GM12878 (cell line): Measurements from ENCODE around the gene PSPC1. TPM values are rescaled to one million over a fixed set of nuclear protein-coding genes. Genes with fewer than 3 reads are reported as not detected.

ENCODE experiments used
- ATAC-seq: fragments of 200-7000 bp; cut with Tn5 transposase; 3 replicates; pipeline ENCODE4 v1.9.1; 2020; ENCODE audit warnings: mild to moderate bottlenecking, moderate library complexity
- BruUV-seq: library from RNA; stranded (reverse); fragments of 400-500 nt; replicated peaks from 2 replicates; lab custom pipeline; 2021; lab: Mats Ljungman, UMichigan
- CTCF ChIA-PET: fragments of 300-600 bp; sonication (Branson Sonifier 250); formaldehyde crosslinking; extraction: SDS; loops from one replicate; lab custom pipeline; 2021; ENCODE audit warnings: inconsistent platforms; lab: Yijun Ruan, JAX
- POLR2A ChIA-PET: fragments of 350-600 bp; formaldehyde crosslinking; extraction: SDS; loops from one replicate; lab custom pipeline; 2021; ENCODE audit warnings: inconsistent platforms; lab: Charles Lee
- RAD21 ChIA-PET: fragments of 300-600 bp; sonication (Branson Sonifier 250); formaldehyde crosslinking; loops from one replicate; lab custom pipeline; 2023; ENCODE audit warnings: antibody characterized with exemption; ENCODE audit not compliant: unreplicated experiment; lab: Charles Lee
- SMC1A ChIA-PET: fragments of 300-600 bp; sonication (Branson Sonifier 250); formaldehyde crosslinking; loops from one replicate; lab custom pipeline; 2023; ENCODE audit not compliant: unreplicated experiment, uncharacterized antibody; lab: Charles Lee
- DNase-seq: peaks from one replicate; pipeline ENCODE4 v3.0.0-alpha.2; 2011; ENCODE audit warnings: low read depth, low spot score
- FAIRE-seq: peaks from 3 replicates; lab custom pipeline; 2011; peaks lifted over from hg19 to GRCh38; lab: Jason Lieb, UNC
- H2AFZ ChIP-seq: 2 replicates; pipeline ENCODE4 v1.6.0; 2011; ENCODE audit warnings: low read depth, low read length, control low read depth; ENCODE audit not compliant: control insufficient read depth
- H3K27ac ChIP-seq: 2 replicates; pipeline ENCODE4 v1.5.1; 2011; ENCODE audit warnings: control low read depth; ENCODE audit not compliant: control insufficient read depth, insufficient read depth
- H3K27me3 ChIP-seq, 2 experiments: replicated peaks in 1 of 2; 2 replicates each; pipeline versions ENCODE4 v1.6.0 to v1.6.1; 2011; ENCODE audit warnings: low read length in 1 of 2; ENCODE audit not compliant: control insufficient read depth in 2 of 2, insufficient read depth in 2 of 2
- H3K36me3 ChIP-seq, 2 experiments: 2 replicates each; pipeline ENCODE4 v1.5.1; 2011; ENCODE audit warnings: low read length in 1 of 2; ENCODE audit not compliant: control insufficient read depth in 2 of 2, insufficient read depth in 2 of 2
- H3K4me1 ChIP-seq: 2 replicates; pipeline ENCODE4 v1.6.1; 2011; ENCODE audit warnings: mild to moderate bottlenecking, low read length, moderate library complexity, mixed read lengths; ENCODE audit not compliant: control insufficient read depth, insufficient read depth
- H3K4me2 ChIP-seq: 2 replicates; pipeline ENCODE4 v1.6.0; 2011; ENCODE audit warnings: control low read depth; ENCODE audit not compliant: control insufficient read depth, insufficient read depth
- H3K4me3 ChIP-seq: fragments of 200-600 bp; sonication (generic); 2 replicates; pipeline ENCODE4 v1.5.1; 2016
- H3K79me2 ChIP-seq: 2 replicates; pipeline ENCODE4 v1.6.0; 2011; ENCODE audit warnings: low read length; ENCODE audit not compliant: control insufficient read depth, insufficient read depth
- H3K9ac ChIP-seq: 2 replicates; pipeline ENCODE4 v1.8.0; 2011; ENCODE audit warnings: low read length, control low read depth, mixed read lengths; ENCODE audit not compliant: control insufficient read depth, insufficient read depth
- H3K9me3 ChIP-seq: replicated peaks from 3 replicates; pipeline ENCODE4 v1.5.1; 2011; ENCODE audit warnings: mild to moderate bottlenecking, low read length; ENCODE audit not compliant: control insufficient read depth, insufficient read depth
- H4K20me1 ChIP-seq: 2 replicates; pipeline ENCODE4 v1.6.0; 2011; ENCODE audit not compliant: control insufficient read depth, insufficient read depth
- CBX5 ChIP-seq: sonication (generic); IDR thresholded peaks from 2 replicates; pipeline ENCODE4 v1.6.1; 2016; ENCODE audit warnings: low read depth, moderate library complexity, mild to moderate bottlenecking, inconsistent platforms
- CHD1 ChIP-seq: IDR thresholded peaks from 2 replicates; pipeline ENCODE4 v1.6.1; 2012; ENCODE audit warnings: low read depth, low read length, improper control_type of control experiment
- DPF2 ChIP-seq: fragments of 450-650 bp; IDR thresholded peaks from 2 replicates; pipeline ENCODE4 v1.6.1; 2017; ENCODE audit warnings: mild to moderate bottlenecking
- FOS ChIP-seq: IDR thresholded peaks from 3 replicates; pipeline ENCODE4 v1.6.1; 2011; ENCODE audit warnings: borderline replicate concordance; ENCODE audit not compliant: insufficient read length; ENCODE audit errors: extremely low read depth
- HDGF ChIP-seq: fragments of 450-650 bp; IDR thresholded peaks from 2 replicates; pipeline ENCODE4 v1.6.1; 2016; ENCODE audit warnings: antibody characterized with exemption
- IKZF2 ChIP-seq, 2 experiments: fragments of 450-650 bp; IDR thresholded peaks; 2 replicates each; pipeline ENCODE4 v1.6.1; 2017; ENCODE audit warnings: mild to moderate bottlenecking in 2 of 2, moderate library complexity in 2 of 2
- KAT2A ChIP-seq: conservative IDR thresholded peaks from 2 replicates; pipeline ENCODE4 v1.6.1; 2011; ENCODE audit warnings: low read depth, low read length; ENCODE audit not compliant: control insufficient read depth
- MEF2A ChIP-seq: IDR thresholded peaks from 2 replicates; pipeline ENCODE4 v1.6.1; 2011; ENCODE audit warnings: low read depth, mild to moderate bottlenecking, low read length, moderate library complexity; ENCODE audit not compliant: insufficient read depth
- NBN ChIP-seq: fragments of 450-650 bp; IDR thresholded peaks from 2 replicates; pipeline ENCODE4 v1.6.1; 2016
- NR2F1 ChIP-seq: fragments of 450-650 bp; conservative IDR thresholded peaks from 2 replicates; pipeline ENCODE4 v1.6.1; 2017; ENCODE audit warnings: mild to moderate bottlenecking
- PKNOX1 ChIP-seq: fragments of 450-650 bp; IDR thresholded peaks from 2 replicates; pipeline ENCODE4 v1.6.1; 2016; ENCODE audit warnings: mild to moderate bottlenecking
- SMAD5 ChIP-seq: IDR thresholded peaks from 2 replicates; pipeline ENCODE4 v1.6.1; 2016; ENCODE audit warnings: antibody characterized with exemption, low read depth
- TBL1XR1 ChIP-seq: IDR thresholded peaks from 2 replicates; pipeline ENCODE4 v1.6.1; 2012; ENCODE audit warnings: low read depth, low read length, improper control_type of control experiment
- ZSCAN29 ChIP-seq: fragments of 450-650 bp; IDR thresholded peaks from 2 replicates; pipeline ENCODE4 v1.6.1; 2017; ENCODE audit warnings: mild to moderate bottlenecking, moderate library complexity
- WGBS: methylation state at CpG from one replicate; pipeline ENCODE4 v1.1.6; 2016; ENCODE audit warnings: low lambda C conversion rate; ENCODE audit not compliant: insufficient replicate concordance, insufficient coverage; ENCODE audit errors: missing lambda C conversion rate; 5-methylcytosine and 5-hydroxymethylcytosine counted together
- in situ Hi-C: fragments of 300-500 bp; cut with MboI; formaldehyde crosslinking; loops from 9 replicates; pipeline ENCODE4 v1.14.3; 2018; ENCODE audit warnings: mixed read lengths
- intact Hi-C: fragments of 100-400 bp; cut with micrococcal nuclease; formaldehyde crosslinking; loops from one replicate; pipeline ENCODE4 v1.14.2; 2022; ENCODE audit not compliant: unreplicated experiment
- polyA plus RNA-seq, 11 experiments: library from polyadenylated mRNA; depleted of rRNA in 4 of 11; unstranded in 6 of 11; stranded (reverse) in 5 of 11; fragments of >200 nt; fragmentation: Nextera tagmentation in 4 of 11; fragmentation: Illumina TruSeq in 1 of 11; extraction: Ambion mirVana in 4 of 11; extraction: Trizol in 1 of 11; gene quantifications; 1 replicate in 1 of 11; 2 replicates in 10 of 11; pipeline versions ENCODE4 v1.2.1 to v1.2.3, GENCODE V29; 2011 to 2016; ENCODE audit warnings: inconsistent platforms in 2 of 11, missing spikeins in 2 of 11, low read depth in 1 of 11
- total RNA-seq, 4 experiments: library from RNA; depleted of rRNA in 3 of 4; stranded (reverse); fragments of >200 nt in 3 of 4; fragmentation: Illumina TruSeq in 1 of 4; extraction: Trizol in 1 of 4; gene quantifications; 2 replicates each; pipeline versions ENCODE4 v1.2.1 to v1.2.3, GENCODE V29; 2013 to 2021

PSPC1 gene
- total and polyA plus RNA-seq, 10 of the 15 experiments (the other 5 are each of a cell fraction or from before 2014, with no cell fraction given), result 17.7 to 76.3 (median 66.8) TPM

GRCh38 chr13:19742643-19743042, 40.1 kb downstream of the PSPC1 start:
- CTCF ChIA-PET, result no interaction called here

More at GRCh38 chr13:19742643-19743042, 40.1 kb downstream of the PSPC1 start:
- ChIA-PET RAD21 (no interaction called here), SMC1A (no interaction called here), POLR2A (no interaction called here)
- TF ChIP-seq PKNOX1 (no peak), SMAD5 (no peak), TBL1XR1 (no peak), DPF2 (no peak), CHD1 (no peak), MEF2A (no peak), HDGF (no peak), KAT2A (no peak), IKZF2 (IDR thresholded peaks at IDR 0.05) (no peak), ZSCAN29 (no peak), NR2F1 (no peak), CBX5 (no peak), FOS (no peak), NBN (no peak)
- no TSS peak for BruUV-seq
- Histone ChIP-seq H3K4me3 (no peak overlapping the region), H3K4me1 (no peaks in the 10 kb centered on the region), H3K79me2 (peaks cover 4% of the 10 kb centered on the region), H3K27me3 (no peaks in the 10 kb centered on the region), H3K9me3 (no peaks in the 10 kb centered on the region), H3K9ac (no peak overlapping the region), H3K4me2 (no peak overlapping the region), H2AFZ (no peak overlapping the region), H4K20me1 (no peaks in the 10 kb centered on the region), H3K27ac (no peak overlapping the region), H3K36me3 (peaks cover under 1 to 22% of the 10 kb centered on the region in 2 experiments; a peak in 2 of 4 replicates)
- FAIRE-seq, result no peak
- no peak for DNase-seq
- no peak for ATAC-seq
- intact Hi-C loops, result no loop called here
- in situ Hi-C loops, result no loop called here
- WGBS, result 86% methylated on average over 5 of the region's 5 CpGs
